GM12864 (cell line): Measurements from ENCODE around the gene ASPN.

Experiments
- DNase-seq: peaks from one replicate; pipeline ENCODE4 v3.0.0-alpha.2; 2011; ENCODE audit warnings: low read depth
- H3K4me3 ChIP-seq: 2 replicates; pipeline ENCODE4 v1.5.1; 2011; ENCODE audit warnings: mild to moderate bottlenecking, low read depth, low read length, control low read depth
- CTCF ChIP-seq: IDR thresholded peaks from 2 replicates; pipeline ENCODE4 v1.5.1; 2011; ENCODE audit warnings: low read depth, mild to moderate bottlenecking, moderate library complexity, low read length, control low read depth, inconsistent platforms; ENCODE audit errors: missing control alignments

ASPN gene

GRCh38 chr9:92438900-92439526, 43.3 kb downstream of the ASPN start:
- no peak for TF ChIP-seq CTCF
- DNase-seq = no peak
- H3K4me3 ChIP-seq = no peak overlapping the region

GRCh38 chr9:92435263-92435662, 47.0 kb downstream of the ASPN start:
- no peak overlapping the region for H3K4me3 ChIP-seq
- TF ChIP-seq CTCF = no peak

GRCh38 chr9:92432972-92433548, 49.2 kb downstream of the ASPN start:
- H3K4me3 ChIP-seq = no peak overlapping the region
- TF ChIP-seq CTCF = no peak
- no peak for DNase-seq

More at GRCh38 chr9:92435263-92435662, 47.0 kb downstream of the ASPN start:
- DNase-seq = no peak

- no peak for DNase-seq
- TF ChIP-seq CTCF = no peak
- no peak overlapping the region for H3K4me3 ChIP-seq
These were observed 50.0 kb downstream of the ASPN start for GRCh38 chr9:92432350-92432749.

- no peak for DNase-seq
- no peak overlapping the region for H3K4me3 ChIP-seq
- no peak for TF ChIP-seq CTCF
These were observed 52.5 kb downstream of the ASPN start for GRCh38 chr9:92429836-92430235.

- H3K4me3 ChIP-seq = no peak overlapping the region
- TF ChIP-seq CTCF = no peak
- no peak for DNase-seq
These were observed 55.7 kb downstream of the ASPN start for GRCh38 chr9:92426501-92427145.
